Hippocampal formation (tissue), 2 donors: ENCODE measurements around the gene SLIT3.

Experiments used
- DNase-seq, 2 donors: peaks; one replicate each; lab custom pipeline; 2025; lab: John Stamatoyannopoulos, UW

Gene SLIT3

GRCh38 chr5:168740092-168740800, 560.7 kb downstream of the SLIT3 start:
- DNase-seq, result peak in 1 of 2 donors; percentile 13

DNA sequence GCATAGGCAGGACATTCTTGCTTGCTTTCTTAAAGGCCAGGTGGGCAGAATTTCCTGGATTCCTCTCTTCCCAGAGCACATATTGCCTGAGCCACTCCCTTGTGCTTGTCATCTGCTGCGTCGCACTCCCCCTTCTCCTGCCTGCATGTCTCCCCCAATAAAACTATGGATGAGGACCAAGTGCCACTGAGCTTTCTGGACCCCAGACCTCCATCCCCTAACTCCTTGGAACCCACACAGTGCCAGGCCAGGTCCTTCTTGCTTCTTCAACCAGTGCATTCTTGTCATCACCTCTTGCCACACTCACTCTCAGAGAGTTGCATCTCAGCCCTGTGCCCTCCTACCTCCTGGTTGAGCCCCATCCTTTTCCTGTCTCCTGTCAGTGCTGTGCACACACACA, 563.9 kb downstream of the SLIT3 start:
- no peak for DNase-seq

DNA sequence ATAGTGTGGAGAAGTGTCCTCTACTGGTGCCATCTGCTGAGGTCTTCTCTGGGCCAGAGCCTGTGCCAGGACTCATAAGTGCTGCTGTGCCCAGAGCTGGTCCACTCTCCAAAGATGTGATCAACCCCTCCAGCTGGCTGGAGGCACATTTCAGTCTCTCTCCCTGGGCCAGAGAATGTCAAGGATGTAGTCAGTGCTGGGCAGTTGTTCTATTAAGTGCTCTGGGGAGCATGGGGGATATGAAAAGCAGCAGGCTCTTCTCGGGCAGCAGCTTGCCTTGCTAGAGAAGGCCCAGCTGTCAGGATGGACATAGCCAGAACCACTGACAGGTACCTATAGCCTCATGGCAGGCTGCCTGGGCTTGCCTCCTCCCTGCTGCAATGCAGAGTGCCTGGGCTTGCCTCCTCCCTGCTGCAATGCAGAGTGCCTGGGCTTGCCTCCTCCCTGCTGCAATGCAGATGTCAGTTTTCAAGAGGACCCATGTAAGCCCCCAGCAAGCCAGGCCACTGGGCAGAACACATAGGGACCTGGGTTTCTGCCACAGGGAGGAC, 564.6 kb downstream of the SLIT3 start:
- DNase-seq, result no peak

DNA sequence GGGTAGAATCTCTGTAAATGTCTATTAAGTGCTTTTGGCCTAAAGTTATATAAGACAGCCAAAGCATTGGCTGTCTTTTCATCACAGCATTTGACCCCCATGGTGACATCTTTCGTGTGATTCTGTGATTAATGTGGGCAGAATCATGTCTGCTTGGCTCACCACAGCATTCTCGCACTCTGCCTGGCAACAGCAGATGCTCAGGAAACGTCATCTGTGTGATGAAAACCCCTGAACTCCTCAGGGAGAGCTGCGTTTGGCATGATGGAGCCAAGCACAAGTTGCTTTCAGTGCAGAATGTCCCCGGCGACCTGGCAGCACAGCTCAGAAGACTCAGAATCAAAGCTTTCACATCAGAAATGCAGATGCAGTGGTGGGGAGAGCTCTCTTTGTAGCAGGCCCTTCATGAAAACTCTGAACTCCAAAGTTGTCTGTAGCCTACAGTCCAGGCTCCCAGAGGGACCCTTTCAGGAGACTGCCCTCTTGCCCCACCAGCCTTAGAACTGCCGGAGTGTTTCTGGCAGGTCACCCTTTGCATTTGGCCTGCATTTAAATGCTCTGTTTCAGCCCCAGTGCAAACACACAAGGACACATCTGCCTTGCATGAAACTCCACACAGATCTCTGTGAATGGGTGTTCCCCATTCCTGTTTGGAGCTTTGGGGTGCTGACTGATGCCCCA, 566.2 kb downstream of the SLIT3 start:
- DNase-seq, result no peak

DNA sequence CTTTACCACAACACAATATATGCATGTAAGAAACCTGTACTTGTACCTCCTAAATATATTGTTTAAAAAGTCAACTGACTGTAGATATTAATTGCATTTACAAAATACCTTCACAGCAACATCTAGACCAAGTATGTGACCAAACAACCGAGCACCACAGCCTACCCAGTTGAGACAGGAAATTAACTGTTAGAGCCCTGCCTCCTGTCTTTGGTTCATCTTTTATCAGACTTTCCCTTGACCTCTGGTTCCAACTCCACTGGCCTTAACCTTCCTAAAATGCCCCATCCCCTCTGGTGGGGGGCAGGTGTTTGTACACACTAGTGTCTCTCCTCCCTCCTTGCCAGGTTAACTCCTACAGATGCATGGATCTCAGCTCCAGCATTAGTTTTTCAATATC, 566.8 kb downstream of the SLIT3 start:
- DNase-seq, result no peak

- no peak for DNase-seq
These were observed 572.3 kb downstream of the SLIT3 start for GRCh38 chr5:168728546-168729211.

DNA sequence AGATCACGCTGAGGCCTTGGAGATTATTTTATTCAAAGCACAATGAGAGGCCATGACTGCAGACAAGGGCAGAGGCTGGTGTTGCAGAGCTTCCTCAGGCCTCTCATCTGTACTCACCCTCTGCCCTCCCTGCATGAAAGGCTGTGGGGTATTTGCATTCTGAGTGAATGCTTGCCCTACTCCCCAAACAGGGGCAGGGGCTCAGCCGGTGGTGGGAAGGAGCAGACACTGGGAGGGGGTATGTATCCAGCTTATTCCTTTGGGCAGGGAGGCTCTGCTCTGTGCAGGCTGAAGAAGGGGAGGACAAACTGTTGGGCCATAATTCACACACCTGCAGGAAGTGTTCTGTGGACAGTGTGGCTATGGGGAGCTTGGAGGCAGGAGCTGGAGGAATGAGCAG, 573.4 kb downstream of the SLIT3 start:
- no peak for DNase-seq

DNA sequence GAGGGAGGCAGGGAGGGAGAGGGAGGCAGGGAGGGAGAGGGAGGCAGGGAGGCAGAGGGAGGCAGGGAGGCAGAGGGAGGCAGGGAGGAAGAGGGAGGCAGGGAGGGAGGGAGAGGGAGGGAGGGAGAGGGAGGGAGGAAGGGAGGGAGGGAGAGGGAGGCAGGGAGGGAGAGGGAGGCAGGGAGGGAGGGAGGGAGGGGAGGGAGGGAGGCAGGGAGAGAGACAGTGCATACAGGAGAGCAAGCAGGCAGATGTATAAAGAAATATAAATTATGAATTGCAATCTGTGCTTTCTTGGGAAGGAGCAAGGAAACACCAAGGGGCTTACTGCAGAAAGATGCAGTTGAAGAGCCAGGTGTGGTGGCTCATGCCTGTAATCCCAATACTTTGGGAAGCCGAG, 574.6 kb downstream of the SLIT3 start:
- no peak for DNase-seq

GRCh38 chr5:168724227-168724626, 576.7 kb downstream of the SLIT3 start:
- no peak for DNase-seq

- no peak for DNase-seq
These were observed 577.9 kb downstream of the SLIT3 start for GRCh38 chr5:168723037-168723436.

DNA sequence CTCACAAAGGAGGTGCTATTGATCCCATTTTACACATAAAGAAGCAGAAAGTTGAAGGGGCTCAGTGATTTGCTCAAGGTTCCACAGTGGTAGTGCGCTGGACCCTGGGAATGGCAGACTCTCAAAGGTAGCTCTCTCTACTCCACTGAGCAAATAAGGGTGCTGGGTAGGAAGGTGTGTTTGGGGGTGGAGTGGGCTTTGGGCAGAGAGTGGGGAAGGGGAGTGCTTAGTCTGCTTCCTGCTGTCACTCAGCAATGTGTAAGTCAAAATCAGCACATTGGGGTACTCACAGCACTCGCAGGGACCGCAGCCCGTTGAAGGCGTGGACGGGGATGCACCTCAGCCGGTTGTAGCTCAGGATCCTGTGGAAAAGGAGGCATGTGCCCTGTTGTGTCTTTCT, 579.0 kb downstream of the SLIT3 start:
- DNase-seq, result no peak

GRCh38 chr5:168721002-168721753, 579.8 kb downstream of the SLIT3 start:
- DNase-seq, result no peak

- no peak for DNase-seq
These were observed 580.4 kb downstream of the SLIT3 start for GRCh38 chr5:168720575-168720974.

DNA sequence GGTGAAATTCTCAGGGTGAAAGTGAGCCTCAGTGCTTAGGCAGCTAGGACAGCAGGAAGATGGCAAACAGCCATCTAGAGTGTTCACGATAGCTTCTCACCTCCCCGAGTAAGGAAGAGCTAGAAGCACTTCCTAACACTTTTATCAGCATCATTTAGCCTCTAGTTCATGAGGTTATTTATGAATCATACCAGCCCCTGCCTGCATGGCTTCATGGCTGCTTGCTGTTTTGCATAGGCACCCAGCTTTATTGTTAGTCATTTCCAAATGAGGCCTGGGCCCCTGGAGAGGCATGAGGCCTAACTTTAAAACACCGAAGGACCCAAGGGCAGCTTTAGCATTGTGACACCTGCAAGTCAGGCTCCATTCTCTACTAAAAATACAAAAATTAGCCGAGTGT, 586.9 kb downstream of the SLIT3 start:
- DNase-seq, result no peak

DNA sequence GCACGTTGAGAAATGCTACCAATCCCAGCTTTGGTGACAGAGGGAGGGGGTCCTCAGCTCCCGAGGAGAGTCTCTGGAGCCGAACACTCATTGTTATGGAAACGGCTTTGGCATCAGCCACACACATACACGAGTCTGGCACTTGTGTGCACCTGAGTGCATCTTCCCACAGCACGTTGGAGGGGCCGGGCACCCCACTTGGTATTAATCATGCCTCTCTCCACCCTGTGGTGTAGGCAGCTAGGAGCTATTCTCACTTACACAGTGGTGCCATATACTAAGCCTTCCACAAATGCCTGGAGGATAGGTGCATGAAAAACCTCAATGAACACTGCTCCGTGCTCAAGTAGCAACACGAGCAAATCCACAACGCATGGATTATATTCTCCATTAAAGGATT, 587.9 kb downstream of the SLIT3 start:
- no peak for DNase-seq

- DNase-seq, result no peak
These were observed 588.5 kb downstream of the SLIT3 start for GRCh38 chr5:168712280-168712924.

- DNase-seq, result no peak
These were observed 590.2 kb downstream of the SLIT3 start for GRCh38 chr5:168710706-168711105.

DNA sequence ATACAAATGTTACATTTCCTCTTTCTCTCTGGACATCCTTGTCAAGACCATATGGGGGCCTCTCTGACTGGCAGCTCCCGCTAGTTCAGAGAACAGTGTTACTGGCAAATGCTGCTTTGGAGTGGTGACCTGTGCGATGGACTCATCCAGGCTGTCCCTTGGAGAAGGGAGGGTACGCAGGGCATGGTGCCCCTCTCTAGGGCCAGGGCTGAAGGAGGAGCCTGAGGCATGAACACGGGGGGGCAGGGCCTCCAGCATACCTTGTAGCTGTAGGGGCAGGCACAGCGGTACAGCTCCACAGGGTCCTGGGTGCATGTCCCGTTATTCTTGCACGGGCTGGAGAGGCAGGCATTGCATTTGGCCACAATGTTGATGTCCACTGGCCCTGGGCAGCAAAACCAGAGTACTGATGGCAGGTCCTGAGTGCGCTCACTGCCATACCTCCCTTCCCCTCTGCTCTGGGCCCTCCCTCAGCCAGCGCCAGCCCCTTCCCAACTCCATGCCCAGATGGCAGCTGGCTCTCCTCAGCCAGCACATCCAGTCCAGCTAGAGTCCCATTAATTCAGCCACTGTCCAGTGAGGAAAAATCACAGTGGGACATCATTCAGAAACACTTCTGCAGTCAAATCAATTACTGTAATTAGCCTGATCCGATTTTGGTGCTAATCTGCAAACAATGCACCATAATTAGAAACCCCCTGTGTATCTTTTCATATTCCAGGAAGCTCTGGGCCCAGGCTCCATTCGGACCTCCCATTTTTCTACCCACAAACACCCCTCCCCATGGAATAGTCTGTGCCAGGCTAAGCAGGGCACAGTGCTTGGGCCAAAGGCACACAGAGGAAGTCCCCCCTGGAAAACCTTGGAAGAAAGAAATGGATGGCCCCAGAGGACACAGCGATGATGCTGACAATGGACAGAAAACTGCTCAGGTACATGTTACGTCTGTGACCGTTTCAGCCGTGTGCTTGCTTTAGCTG, 592.9 kb downstream of the SLIT3 start:
- DNase-seq, result no peak

DNA sequence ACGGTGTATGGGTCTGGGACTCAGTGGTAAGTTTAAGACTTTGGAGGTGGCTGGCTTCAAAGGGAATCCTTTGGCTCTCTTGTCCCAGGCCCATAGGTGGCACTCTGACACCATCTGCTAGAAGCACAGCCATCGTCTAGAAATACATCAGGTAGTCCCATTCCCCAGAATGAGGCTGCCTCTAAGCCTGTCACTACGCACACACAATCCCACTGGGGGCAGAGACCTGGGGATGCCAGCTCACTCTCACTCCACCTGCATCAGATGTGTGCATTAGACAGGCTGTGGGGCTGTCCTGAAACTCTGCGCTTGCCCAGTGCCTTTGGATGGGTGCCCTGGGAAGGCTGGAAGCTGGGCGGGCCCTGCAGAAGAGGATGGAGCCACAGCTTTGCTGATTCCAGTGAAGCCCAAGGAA, 594.3 kb downstream of the SLIT3 start:
- DNase-seq, result peak; percentile 19 to 47

DNA sequence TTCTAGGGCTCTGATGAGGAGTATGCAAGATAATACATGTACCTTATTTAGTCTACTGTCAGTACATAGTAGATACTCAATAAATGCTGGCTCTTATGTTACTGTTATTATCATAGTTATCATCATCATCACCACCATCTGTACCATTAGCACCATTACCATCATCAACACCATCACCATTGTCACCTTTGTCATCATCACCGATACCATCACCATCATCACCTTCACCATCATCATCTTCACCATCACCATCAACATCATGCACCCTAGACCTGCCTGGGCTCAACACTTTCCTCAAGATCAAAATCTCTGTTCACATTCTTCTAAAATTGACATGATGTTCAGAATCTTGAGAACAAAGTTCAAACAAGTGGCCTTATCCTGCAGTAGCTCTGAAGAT, 595.6 kb downstream of the SLIT3 start:
- no peak for DNase-seq
